ENCODE data around the gene CERS6. TPM values are rescaled to one million over a fixed set of nuclear protein-coding genes. Genes with fewer than 3 reads are reported as not detected.

CERS6 gene
- total and polyA plus RNA-seq, 2 of the 8 experiments (the other 6 are each of a cell fraction or from before 2014, with no cell fraction given): 6.8 to 28.2 TPM

DNA sequence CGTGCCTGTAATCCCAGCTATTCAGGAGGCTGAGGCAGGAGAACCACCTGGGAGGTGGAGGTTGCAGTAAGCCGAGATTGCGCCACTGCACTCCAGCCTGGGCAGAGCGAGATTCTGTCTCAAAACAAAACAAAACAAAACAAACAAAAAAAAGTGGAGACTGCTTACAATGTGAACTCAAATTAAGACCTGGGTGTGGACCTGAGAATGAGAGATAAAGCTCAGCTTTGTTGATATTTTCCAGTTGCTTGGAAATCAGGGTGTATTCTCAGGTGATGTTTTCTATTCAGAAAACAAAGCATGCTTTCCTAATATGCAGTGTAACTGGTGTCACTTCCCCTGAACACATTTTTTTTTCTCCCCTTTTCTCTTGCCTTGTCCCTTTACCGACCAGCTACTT, 5.3 kb upstream of the CERS6 start:
- Histone ChIP-seq H3K9ac (replicated peaks in 1 of 4; ENCODE audit: extremely low read depth in 1 of 4, low read depth in 3 of 4, low read length in 3 of 4) (no peak overlapping the region), H3K23me2 (ENCODE audit: low read depth, low read length) (peaks cover 2% of the 10 kb centered on the region), H3K27ac (ENCODE audit: low read depth, low read length) (no peak overlapping the region), H2AFZ (ENCODE audit: low read length) (no peak overlapping the region), H3K56ac (replicated peaks; ENCODE audit: insufficient read length, low read depth, low read length) (no peak overlapping the region), H3K79me1 (ENCODE audit: low read depth, low read length) (no peaks in the 10 kb centered on the region), H4K8ac (ENCODE audit: extremely low read depth, insufficient read depth, low read length) (no peak overlapping the region), H4K91ac (replicated peaks; ENCODE audit: insufficient read length, low read length) (no peak overlapping the region), H2BK15ac (ENCODE audit: low read length) (no peak overlapping the region), H3K79me2 (ENCODE audit: control insufficient read depth in 1 of 2, insufficient read depth in 2 of 2, low read length in 2 of 2) (no peaks in the 10 kb centered on the region), H3K18ac (ENCODE audit: extremely low read depth, low read length) (no peak overlapping the region), H4K5ac (ENCODE audit: insufficient read length, low read depth, low read length) (no peak overlapping the region), H2BK120ac (replicated peaks; ENCODE audit: low read depth, low read length) (no peak overlapping the region), H3K4me3 (ENCODE audit: extremely low read depth in 1 of 4, insufficient read depth in 2 of 4, low read depth in 3 of 4, low read length in 4 of 4) (no peak overlapping the region), H3K9me3 (ENCODE audit: insufficient read depth in 2 of 2, low read depth in 1 of 2, low read length in 1 of 2) (peaks cover 0 to 3% of the 10 kb centered on the region in 2 experiments; a peak in 1 of 4 replicates), H2AK5ac (ENCODE audit: low read depth, low read length) (no peak overlapping the region), H2BK12ac (ENCODE audit: low read depth, low read length) (no peak overlapping the region), H3K4me2 (ENCODE audit: insufficient read depth in 1 of 2, low read depth in 2 of 2, low read length in 2 of 2) (no peak overlapping the region), H2BK5ac (ENCODE audit: low read depth, low read length) (no peak overlapping the region), H3K27me3 (replicated peaks in 1 of 4; ENCODE audit: control insufficient read depth in 3 of 4, extremely low read depth in 1 of 4, insufficient read depth in 3 of 4, low read length in 3 of 4) (no peaks in the 10 kb centered on the region; a peak in 1 of 7 replicates), H3K23ac (ENCODE audit: insufficient read length) (no peak overlapping the region), H3K4ac (replicated peaks; ENCODE audit: insufficient read length, low read depth, low read length) (no peak overlapping the region), H3K36me3 (ENCODE audit: control insufficient read depth in 2 of 4, insufficient read depth in 4 of 4, low read length in 3 of 4) (no peaks in the 10 kb centered on the region), H3K14ac (ENCODE audit: insufficient read length) (no peak overlapping the region), H4K20me1 (replicated peaks in 1 of 2; ENCODE audit: control insufficient read depth in 1 of 2, insufficient read depth in 2 of 2, low read length in 2 of 2) (no peaks in the 10 kb centered on the region), H3K4me1 (replicated peaks in 1 of 4; ENCODE audit: control insufficient read depth in 3 of 4, insufficient read depth in 4 of 4, low read length in 3 of 4) (0 out of 7 replicates have a peak, but pooled peaks cover 0 to 2% (median 0%) of the 10 kb centered on the region in 4 experiments), H2BK20ac (ENCODE audit: low read length) (no peak overlapping the region)
- ChIA-PET POLR2A (ENCODE audit: partially characterized antibody) (interaction anchor here (0.7 to 1.9 kb wide), 3 partner anchors 9 to 204 kb away, joined by 3 to 6 read pairs (median 4); no protein-coding TSS in a partner anchor), CTCF (ENCODE audit: partially characterized antibody) (interaction anchor here (0.8 to 1.8 kb wide), 2 partner anchors 8 to 202 kb away, joined by 3 to 8 read pairs; no protein-coding TSS in a partner anchor)
- FAIRE-seq: no peak
- WGBS, 2 experiments (ENCODE audit: extremely low coverage in 1 of 2, insufficient coverage in 1 of 2, insufficient read length in 1 of 2, insufficient replicate concordance in 2 of 2, low coverage in 1 of 2, low lambda C conversion rate in 2 of 2, missing lambda C conversion rate in 1 of 2): 69% methylated on average over 5 of the region's 5 CpGs; no CpG with 5 or more reads in 1 of the 2 experiments
- DNase-seq (ENCODE audit: low read depth in 1 of 2, low spot score in 2 of 2): no peak
- TF ChIP-seq NANOG (IDR thresholded peaks at IDR 0.05; ENCODE audit: insufficient read depth, low read depth, low read length, poor library complexity, severe bottlenecking): no peak
- TF ChIP-seq CHD1 (IDR thresholded peaks at IDR 0.05; ENCODE audit: low read depth, low read length): no peak
